Liver (tissue), 9 donors: ENCODE results near the gene TRIAP1. TPM values are rescaled to one million over a fixed set of nuclear protein-coding genes. Genes with fewer than 3 reads are reported as not detected.
A peak's percentile ranks its signal among the peaks of the same experiment; 100 is the strongest.

ENCODE experiments used
- DNase-seq: peaks from one replicate; pipeline ENCODE4 v3.0.0-alpha.2; 2017; ENCODE audit warnings: low spot score
- H3K27ac ChIP-seq, 2 donors: one replicate each; pipeline ENCODE4 v1.7.0; 2013; ENCODE audit warnings: inconsistent platforms in 2 of 2, low read length in 2 of 2, control low read depth in 1 of 2, low read depth in 1 of 2, mild to moderate bottlenecking in 1 of 2
- H3K27me3 ChIP-seq, 4 donors: one replicate each; pipeline versions ENCODE4 v1.6.1 to v1.7.0; 2013; ENCODE audit warnings: low read length in 3 of 4, inconsistent platforms in 1 of 4, mild to moderate bottlenecking in 1 of 4, moderate library complexity in 1 of 4; ENCODE audit not compliant: control insufficient read depth in 4 of 4, insufficient read depth in 4 of 4
- H3K36me3 ChIP-seq, 4 donors: one replicate each; pipeline versions ENCODE4 v1.6.1 to v1.7.0; 2013; ENCODE audit warnings: low read length in 3 of 4, mild to moderate bottlenecking in 3 of 4, low read depth in 1 of 4, moderate library complexity in 1 of 4; ENCODE audit not compliant: control insufficient read depth in 4 of 4, insufficient read depth in 3 of 4
- H3K4me1 ChIP-seq, 4 donors: one replicate each; pipeline versions ENCODE4 v1.6.1 to v1.7.0; 2013; ENCODE audit warnings: low read length in 3 of 4, mild to moderate bottlenecking in 3 of 4, moderate library complexity in 1 of 4; ENCODE audit not compliant: control insufficient read depth in 4 of 4, insufficient read depth in 4 of 4
- H3K4me3 ChIP-seq, 3 donors: one replicate each; pipeline versions ENCODE4 v1.6.1 to v1.7.0; 2013; ENCODE audit warnings: low read length in 3 of 3, control low read depth in 1 of 3, low read depth in 1 of 3, mild to moderate bottlenecking in 1 of 3
- H3K9ac ChIP-seq, 2 donors: one replicate each; pipeline ENCODE4 v1.7.0; 2013; ENCODE audit warnings: low read length in 2 of 2, mild to moderate bottlenecking in 2 of 2, moderate library complexity in 2 of 2, control low read depth in 1 of 2, low read depth in 1 of 2
- H3K9me3 ChIP-seq, 4 donors: one replicate each; pipeline versions ENCODE4 v1.6.1 to v1.7.0; 2013; ENCODE audit warnings: low read length in 3 of 4; ENCODE audit not compliant: control insufficient read depth in 4 of 4
- ATF3 ChIP-seq: IDR thresholded peaks from 2 replicates; pipeline ENCODE4 v1.6.1; 2016; ENCODE audit warnings: antibody characterized with exemption
- EGR1 ChIP-seq, 2 donors: IDR thresholded peaks; 2 replicates each; pipeline ENCODE4 v1.6.1; 2016 to 2018; ENCODE audit warnings: antibody characterized with exemption in 2 of 2, low read depth in 2 of 2
- FOXA1 ChIP-seq: IDR thresholded peaks from 2 replicates; pipeline ENCODE4 v1.6.1; 2016; ENCODE audit warnings: antibody characterized with exemption
- FOXA2 ChIP-seq: IDR thresholded peaks from 2 replicates; pipeline ENCODE4 v1.6.1; 2016; ENCODE audit warnings: antibody characterized with exemption
- GABPA ChIP-seq, 2 donors: IDR thresholded peaks in 1 of 2; conservative IDR thresholded peaks in 1 of 2; 2 replicates each; pipeline ENCODE4 v1.6.1; 2016; ENCODE audit warnings: antibody characterized with exemption in 2 of 2, mild to moderate bottlenecking in 1 of 2, moderate library complexity in 1 of 2
- HNF4A ChIP-seq, 2 donors: conservative IDR thresholded peaks; 2 replicates each; pipeline ENCODE4 v1.6.1; 2016; ENCODE audit warnings: antibody characterized with exemption in 2 of 2, mild to moderate bottlenecking in 2 of 2
- MAX ChIP-seq: IDR thresholded peaks from 2 replicates; pipeline ENCODE4 v1.6.1; 2016; ENCODE audit warnings: antibody characterized with exemption
- NR2F2 ChIP-seq: IDR thresholded peaks from 2 replicates; pipeline ENCODE4 v1.6.1; 2016; ENCODE audit warnings: antibody characterized with exemption
- RAD21 ChIP-seq, 2 donors: IDR thresholded peaks; 2 replicates each; pipeline ENCODE4 v1.6.1; 2016; ENCODE audit warnings: antibody characterized with exemption in 2 of 2, mild to moderate bottlenecking in 2 of 2
- REST ChIP-seq: IDR thresholded peaks from 2 replicates; pipeline ENCODE4 v1.6.1; 2016; ENCODE audit warnings: antibody characterized with exemption, mild to moderate bottlenecking
- RXRA ChIP-seq, 2 donors: IDR thresholded peaks; 2 replicates each; pipeline ENCODE4 v1.6.1; 2017 to 2018; ENCODE audit warnings: antibody characterized with exemption in 2 of 2, mild to moderate bottlenecking in 1 of 2
- SP1 ChIP-seq: IDR thresholded peaks from 2 replicates; pipeline ENCODE4 v1.6.1; 2018; ENCODE audit warnings: antibody characterized with exemption, mild to moderate bottlenecking
- TAF1 ChIP-seq: conservative IDR thresholded peaks from 2 replicates; pipeline ENCODE4 v1.6.1; 2016; ENCODE audit warnings: antibody characterized with exemption, mild to moderate bottlenecking
- YY1 ChIP-seq: IDR thresholded peaks from 2 replicates; pipeline ENCODE4 v1.6.1; 2016; ENCODE audit warnings: antibody characterized with exemption, mild to moderate bottlenecking
- ZBTB33 ChIP-seq: IDR thresholded peaks from 2 replicates; pipeline ENCODE4 v1.6.1; 2016; ENCODE audit warnings: antibody characterized with exemption
- WGBS: extraction: QIAGEN DNeasy Blood & Tissue Kit; methylation state at CpG from one replicate; pipeline ENCODE4 v1.1.7; 2013; 5-methylcytosine and 5-hydroxymethylcytosine counted together
- polyA plus RNA-seq, 2 donors: library from polyadenylated mRNA; stranded (reverse) in 1 of 2; unstranded in 1 of 2; fragments of 200-250 nt in 1 of 2; fragments of >200 nt in 1 of 2; fragmentation: Nextera tagmentation in 1 of 2; extraction: Ambion mirVana in 1 of 2; gene quantifications; one replicate each; pipeline versions ENCODE4 v1.2.1 to v1.2.3, GENCODE V29; 2013 to 2015
- total RNA-seq, 2 donors: library from RNA; depleted of rRNA; stranded (reverse); fragments of >200 nt; gene quantifications; one replicate each; pipeline ENCODE4 v1.2.3, GENCODE V29; 2014
- TF ChIP-seq, protein P1 (sequence below): fragments of 150-350 bp; IDR thresholded peaks from 2 replicates; pipeline ENCODE4 v1.5.1; 2017; ENCODE audit warnings: improper control_type of control experiment, low read depth, low read length; ENCODE audit not compliant: missing input control
- donor health status: healthy.
- donor health status: healthy.
- donor health status: healthy.
- donor health status: healthy.
- donor health status: healthy.

Gene TRIAP1
- 10 to 100 TPM; 11.9 to 13.3 TPM for total RNA-seq
- polyA plus RNA-seq, result 10 to 100 TPM; 24.7 to 39.9 TPM

DNA sequence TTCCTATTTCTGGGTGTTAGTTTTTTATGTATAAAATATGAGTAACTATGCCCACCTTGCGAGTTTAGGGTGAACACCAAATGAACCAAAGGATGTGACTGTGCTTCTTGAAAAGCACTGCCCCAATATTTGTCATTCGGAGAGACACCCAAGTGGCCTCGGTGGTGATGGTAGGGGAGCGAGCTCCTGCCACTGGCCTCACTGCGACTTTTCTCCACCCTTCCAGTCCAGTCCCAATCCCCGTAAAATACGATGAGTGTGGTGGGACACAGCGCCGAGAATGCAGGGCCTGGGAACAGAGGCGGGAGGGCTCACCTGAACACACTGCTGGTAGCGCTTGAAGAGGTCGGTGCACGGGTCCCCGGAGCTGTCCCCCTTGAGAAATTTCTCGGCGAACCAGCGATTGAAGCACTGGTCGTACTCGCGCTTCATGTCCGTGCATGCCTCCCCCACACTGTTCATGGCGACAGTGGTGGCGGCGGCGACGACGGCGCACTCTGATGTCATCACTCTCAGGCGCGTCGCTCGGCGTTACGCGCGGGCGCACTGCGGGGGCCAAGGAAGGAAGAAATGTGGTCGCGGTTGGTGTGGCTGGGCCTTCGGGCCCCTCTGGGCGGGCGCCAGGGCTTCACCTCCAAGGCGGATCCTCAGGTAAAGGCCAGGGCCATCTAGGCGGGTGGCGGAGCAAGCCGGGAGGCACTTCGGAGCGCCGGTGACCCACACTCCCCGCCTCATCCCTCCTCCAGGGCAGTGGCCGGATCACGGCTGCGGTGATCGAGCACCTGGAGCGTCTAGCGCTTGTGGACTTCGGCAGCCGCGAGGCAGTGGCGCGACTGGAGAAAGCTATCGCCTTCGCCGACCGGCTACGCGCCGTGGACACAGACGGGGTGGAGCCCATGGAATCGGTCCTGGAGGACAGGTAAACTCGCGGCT, at the start of gene TRIAP1, which contains the start of gene GATC:
Gene TRIAP1 (minus strand): TSS at position 474 of the 933 bp plus-strand sequence. CDS start 12 bp downstream, at position 462.
Gene GATC (plus strand): TSS at position 534 of the 933 bp plus-strand sequence. CDS start 37 bp downstream, at position 571.
- WGBS, result under 1% methylated on average over 73 of the region's 73 CpGs
- peak; percentile 93 for DNase-seq
- H3K4me1 ChIP-seq, result peaks cover 3 to 31% (median 23%) of the 10 kb centered on the region in 4 donors
- peaks cover 5 to 13% (median 8%) of the 10 kb centered on the region in 4 donors for H3K36me3 ChIP-seq
- H3K4me3 ChIP-seq, result peak within 1 kb of the TSS; percentile 64 to 100 (median 87)
- H3K9me3 ChIP-seq, result no peaks in the 10 kb centered on the region
- peak within 1 kb of the TSS; percentile 83 to 87 for H3K27ac ChIP-seq
- no peaks in the 10 kb centered on the region for H3K27me3 ChIP-seq
- peak within 1 kb of the TSS; percentile 50 to 88 for H3K9ac ChIP-seq
- peak; percentile 59 for TF ChIP-seq ATF3
- TF ChIP-seq FOXA1, result no peak
- TF ChIP-seq ZBTB33, result no peak
- TF ChIP-seq FOXA2, result no peak
- no peak for TF ChIP-seq TAF1
- TF ChIP-seq REST, result peak; percentile 26
- peak; percentile 97 for TF ChIP-seq YY1
- TF ChIP-seq, protein P1, sequence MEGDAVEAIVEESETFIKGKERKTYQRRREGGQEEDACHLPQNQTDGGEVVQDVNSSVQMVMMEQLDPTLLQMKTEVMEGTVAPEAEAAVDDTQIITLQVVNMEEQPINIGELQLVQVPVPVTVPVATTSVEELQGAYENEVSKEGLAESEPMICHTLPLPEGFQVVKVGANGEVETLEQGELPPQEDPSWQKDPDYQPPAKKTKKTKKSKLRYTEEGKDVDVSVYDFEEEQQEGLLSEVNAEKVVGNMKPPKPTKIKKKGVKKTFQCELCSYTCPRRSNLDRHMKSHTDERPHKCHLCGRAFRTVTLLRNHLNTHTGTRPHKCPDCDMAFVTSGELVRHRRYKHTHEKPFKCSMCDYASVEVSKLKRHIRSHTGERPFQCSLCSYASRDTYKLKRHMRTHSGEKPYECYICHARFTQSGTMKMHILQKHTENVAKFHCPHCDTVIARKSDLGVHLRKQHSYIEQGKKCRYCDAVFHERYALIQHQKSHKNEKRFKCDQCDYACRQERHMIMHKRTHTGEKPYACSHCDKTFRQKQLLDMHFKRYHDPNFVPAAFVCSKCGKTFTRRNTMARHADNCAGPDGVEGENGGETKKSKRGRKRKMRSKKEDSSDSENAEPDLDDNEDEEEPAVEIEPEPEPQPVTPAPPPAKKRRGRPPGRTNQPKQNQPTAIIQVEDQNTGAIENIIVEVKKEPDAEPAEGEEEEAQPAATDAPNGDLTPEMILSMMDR, result no peak
- TF ChIP-seq MAX, result peak; percentile 69
- TF ChIP-seq GABPA (IDR thresholded peaks at IDR 0.05 in 1 of 2, conservative IDR thresholded peaks at IDR 0.05 in 1 of 2), result peak in 1 of 2 donors; percentile 83
- peak; percentile 23 for TF ChIP-seq SP1
- peak in 1 of 2 donors; percentile 70 for TF ChIP-seq EGR1 (IDR thresholded peaks at IDR 0.05; ENCODE audit: low read depth in 2 of 2)
- TF ChIP-seq RAD21 (IDR thresholded peaks at IDR 0.05), result peak in 1 of 2 donors; percentile 7
- peak; percentile 32 to 35 for TF ChIP-seq RXRA (IDR thresholded peaks at IDR 0.05)
- no peak for TF ChIP-seq NR2F2
- TF ChIP-seq HNF4A (conservative IDR thresholded peaks at IDR 0.05), result no peak
